GM18861 (cell line): ENCODE data around the gene C1orf21.

Experiments used
- ATAC-seq: cut with Tn5 transposase; IDR thresholded peaks from one replicate; pipeline ENCODE4 v1.9.1; 2021; ENCODE audit not compliant: unreplicated experiment

C1orf21 gene

GRCh38 chr1:184442260-184442659 is 55.4 kb downstream of the C1orf21 start:
- ATAC-seq = no peak

- ATAC-seq = no peak
Measured at GRCh38 chr1:184443201-184443600, 56.4 kb downstream of the C1orf21 start.

GRCh38 chr1:184443624-184444023 is 56.8 kb downstream of the C1orf21 start:
- no peak for ATAC-seq

- ATAC-seq = no peak
Measured at GRCh38 chr1:184445997-184446396, 59.2 kb downstream of the C1orf21 start.

GRCh38 chr1:184447651-184448185 is 60.9 kb downstream of the C1orf21 start:
- no peak for ATAC-seq

GRCh38 chr1:184449916-184450315 is 63.1 kb downstream of the C1orf21 start:
- no peak for ATAC-seq

GRCh38 chr1:184455786-184456185 is 69.0 kb downstream of the C1orf21 start:
- no peak for ATAC-seq

- ATAC-seq = no peak
Measured at GRCh38 chr1:184456189-184456588, 69.4 kb downstream of the C1orf21 start.

- ATAC-seq = no peak
Measured at GRCh38 chr1:184457500-184457899, 70.7 kb downstream of the C1orf21 start.

- no peak for ATAC-seq
Measured at GRCh38 chr1:184461321-184461720, 74.5 kb downstream of the C1orf21 start.

- no peak for ATAC-seq
Measured at GRCh38 chr1:184462155-184462554, 75.3 kb downstream of the C1orf21 start.

GRCh38 chr1:184462990-184463389 is 76.2 kb downstream of the C1orf21 start:
- ATAC-seq = no peak

GRCh38 chr1:184463680-184464079 is 76.9 kb downstream of the C1orf21 start:
- ATAC-seq = no peak

GRCh38 chr1:184464757-184465156 is 77.9 kb downstream of the C1orf21 start:
- no peak for ATAC-seq

- ATAC-seq = no peak
Measured at GRCh38 chr1:184465489-184466146, 78.8 kb downstream of the C1orf21 start.

- no peak for ATAC-seq
Measured at GRCh38 chr1:184467295-184467694, 80.5 kb downstream of the C1orf21 start.

- ATAC-seq = no peak
Measured at GRCh38 chr1:184469396-184469795, 82.6 kb downstream of the C1orf21 start.

- ATAC-seq = no peak
Measured at GRCh38 chr1:184471686-184472085, 84.9 kb downstream of the C1orf21 start.

GRCh38 chr1:184472136-184472535 is 85.3 kb downstream of the C1orf21 start:
- ATAC-seq = no peak

- ATAC-seq = no peak
Measured at GRCh38 chr1:184473176-184473966, 86.5 kb downstream of the C1orf21 start.

GRCh38 chr1:184476187-184476586 is 89.4 kb downstream of the C1orf21 start:
- no peak for ATAC-seq
